Glomerular endothelial cell (primary cell): ENCODE results near the gene GPR35. TPM values are rescaled to one million over a fixed set of nuclear protein-coding genes. Genes with fewer than 3 reads are reported as not detected.

ENCODE experiments used
- total RNA-seq: library from RNA; depleted of rRNA; stranded (reverse); fragments of >200 nt; gene quantifications from 2 replicates; pipeline ENCODE4 v1.2.3, GENCODE V29; 2015

The GPR35 gene
- total RNA-seq, 1 donor from 2014 or later: 0.23 TPM

Other genes starting within 250 kb of the GPR35 start
- gene GPC1, start 189.8 kb upstream of the GPR35 start, total RNA-seq: 141 and 173 TPM in 2 replicates
- gene ANKMY1, start 67.5 kb upstream of the GPR35 start, total RNA-seq: 7.1 and 8.3 TPM in 2 replicates
- gene DUSP28, start 65.1 kb upstream of the GPR35 start, total RNA-seq: 1.8 and 3.1 TPM in 2 replicates
- gene RNPEPL1, start 57.0 kb upstream of the GPR35 start, total RNA-seq: 108 and 141 TPM in 2 replicates
- gene CAPN10, start 38.7 kb upstream of the GPR35 start, total RNA-seq: 23.3 and 32.1 TPM in 2 replicates
- gene AQP12B, start 57.4 kb downstream of the GPR35 start, total RNA-seq: not detected in 2 replicates
- gene AQP12A, start 66.4 kb downstream of the GPR35 start, total RNA-seq: not detected in 2 replicates
- gene KIF1A, start 194.7 kb downstream of the GPR35 start, total RNA-seq: 0.97 and 1.2 TPM in 2 replicates
- gene AGXT, start 243.3 kb downstream of the GPR35 start, total RNA-seq: not detected in 2 replicates